GM10266 (cell line): ENCODE results near the gene AGPAT3.

Source experiments
- DNase-seq: peaks from one replicate; pipeline ENCODE4 v3.0.0; 2012; ENCODE audit errors: extremely low spot score
- CTCF ChIP-seq: IDR thresholded peaks from 2 replicates; pipeline ENCODE4 v1.5.1; 2012; ENCODE audit warnings: mild to moderate bottlenecking, low read depth; ENCODE audit not compliant: control insufficient read depth, insufficient read depth; ENCODE audit errors: missing control alignments

The AGPAT3 gene

GRCh38 chr21:43961382-43961909, 96.4 kb downstream of the AGPAT3 start:
- no peak for TF ChIP-seq CTCF
- no peak for DNase-seq

- DNase-seq = no peak
- no peak for TF ChIP-seq CTCF
Measured at GRCh38 chr21:43965911-43966585, 101.0 kb downstream of the AGPAT3 start.

DNA sequence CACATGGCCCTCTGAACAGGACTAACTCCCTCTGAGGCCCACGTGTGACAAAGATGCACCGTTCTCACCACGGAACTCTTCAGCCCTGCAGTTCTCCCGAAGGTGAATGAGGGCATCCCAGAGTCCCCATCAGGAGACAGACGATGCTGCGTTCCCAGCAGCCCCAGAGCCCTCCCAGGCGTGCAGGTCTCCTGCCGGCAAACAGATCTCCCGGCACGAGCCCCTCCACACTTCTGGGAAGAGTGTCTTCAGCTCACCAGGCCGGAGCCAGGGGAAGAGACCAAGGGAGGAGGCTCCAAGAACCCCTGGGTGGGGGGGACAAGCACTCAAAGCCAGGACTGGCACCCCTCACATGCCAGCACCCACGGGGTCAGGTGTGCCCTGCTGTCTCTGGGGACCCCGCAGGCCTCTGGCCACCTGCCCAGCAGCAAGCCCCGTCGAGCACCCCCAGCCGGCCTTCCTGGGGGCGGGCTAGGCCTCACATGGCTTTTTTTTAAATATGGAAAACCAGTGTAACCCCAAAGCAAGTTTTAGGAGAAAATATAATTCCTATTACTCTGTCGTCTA, 102.0 kb downstream of the AGPAT3 start:
- TF ChIP-seq CTCF = no peak
- no peak for DNase-seq

DNA sequence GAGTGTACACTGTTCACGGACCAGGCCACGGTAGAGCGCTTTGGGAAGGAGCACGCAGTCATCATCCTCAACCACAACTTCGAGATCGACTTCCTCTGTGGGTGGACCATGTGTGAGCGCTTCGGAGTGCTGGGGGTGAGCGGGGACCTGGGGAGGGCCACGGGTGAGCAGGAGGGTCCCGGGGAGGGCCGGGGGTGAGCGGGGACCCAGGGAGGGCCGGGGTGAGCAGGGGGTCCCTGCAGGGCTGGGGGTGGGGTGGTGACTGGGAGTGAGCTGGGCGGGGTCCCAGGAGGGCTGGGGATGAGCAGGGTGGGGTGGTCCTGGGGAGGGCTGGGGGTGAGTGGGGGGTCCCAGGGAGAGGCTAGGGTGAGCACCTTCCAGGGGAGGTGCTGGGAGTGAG, 103.0 kb downstream of the AGPAT3 start:
- TF ChIP-seq CTCF = no peak
- DNase-seq = no peak

DNA sequence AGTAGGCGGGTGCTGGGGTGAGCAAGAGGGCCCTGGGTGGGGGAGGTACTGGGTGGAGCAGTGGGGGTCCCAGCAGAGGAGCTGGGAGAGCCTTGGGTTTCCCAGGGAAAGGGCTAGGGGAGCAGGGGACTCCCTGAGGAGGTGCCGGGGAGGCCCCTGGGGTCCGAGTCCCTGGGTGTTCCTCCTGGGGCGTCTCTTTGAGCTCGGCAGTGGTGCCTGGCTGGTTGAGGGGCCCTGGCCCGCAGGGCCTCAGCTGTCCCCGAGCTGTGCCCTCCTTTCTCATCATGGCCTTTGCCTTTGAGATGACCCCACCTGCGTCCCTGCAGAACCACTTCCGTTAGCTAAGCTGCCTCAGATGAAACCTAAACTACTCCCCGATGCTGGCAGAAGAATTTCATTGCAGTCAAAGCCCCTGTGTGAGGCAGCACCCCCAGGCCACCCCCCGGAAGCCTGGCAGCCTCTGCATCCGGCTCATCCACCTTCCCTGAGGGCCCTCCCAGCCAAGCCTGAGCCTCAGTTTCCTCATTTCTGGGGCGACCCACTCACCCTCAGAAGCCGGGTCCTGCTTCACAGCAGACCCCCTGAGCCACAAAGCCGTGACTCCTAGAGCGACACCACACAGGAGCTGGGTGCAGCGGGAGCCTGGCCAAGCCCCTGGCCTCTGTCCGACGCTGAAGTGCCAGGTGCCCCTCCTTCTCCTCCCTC, 103.5 kb downstream of the AGPAT3 start:
- no peak for TF ChIP-seq CTCF

DNA sequence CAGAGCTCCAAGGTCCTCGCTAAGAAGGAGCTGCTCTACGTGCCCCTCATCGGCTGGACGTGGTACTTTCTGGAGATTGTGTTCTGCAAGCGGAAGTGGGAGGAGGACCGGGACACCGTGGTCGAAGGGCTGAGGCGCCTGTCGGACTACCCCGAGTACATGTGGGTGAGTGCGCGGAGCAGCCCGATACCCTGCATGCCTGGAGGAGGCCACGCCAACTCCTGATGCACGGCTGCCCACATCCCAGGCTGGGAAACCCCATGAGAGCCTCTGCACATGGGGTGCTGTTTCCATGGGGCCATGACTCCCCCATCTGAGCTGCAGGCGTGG, 104.1 kb downstream of the AGPAT3 start:
- no peak for DNase-seq
- no peak for TF ChIP-seq CTCF

More for the DNA sequence above, 103.5 kb downstream of the AGPAT3 start:
- DNase-seq = no peak

DNA sequence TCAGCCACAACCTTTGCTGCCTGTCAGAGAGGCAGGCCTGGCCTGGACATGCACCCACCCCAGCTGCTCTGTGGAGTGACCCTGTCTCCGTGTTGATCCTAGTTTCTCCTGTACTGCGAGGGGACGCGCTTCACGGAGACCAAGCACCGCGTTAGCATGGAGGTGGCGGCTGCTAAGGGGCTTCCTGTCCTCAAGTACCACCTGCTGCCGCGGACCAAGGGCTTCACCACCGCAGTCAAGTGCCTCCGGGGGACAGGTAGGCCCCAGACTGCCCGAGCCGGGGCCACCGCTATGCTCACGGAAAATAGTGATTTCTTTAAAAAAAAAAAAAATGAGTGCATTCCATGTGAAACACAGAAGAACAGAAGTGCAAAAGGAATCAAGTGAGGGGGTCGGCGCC, 105.5 kb downstream of the AGPAT3 start:
- DNase-seq = no peak
- TF ChIP-seq CTCF = no peak
